HepG2 (cell line): ENCODE results near the gene EBF3.

ENCODE experiments used
- ARHGAP35 ChIP-seq: sonication (generic); formaldehyde crosslinking; IDR thresholded peaks from 2 replicates; pipeline ENCODE4 v1.9.0; 2022; ENCODE audit warnings: mild to moderate bottlenecking, inconsistent platforms, moderate library complexity, missing genetic modification reagents, borderline replicate concordance
- ZBTB8A ChIP-seq: sonication (generic); formaldehyde crosslinking; IDR thresholded peaks from 2 replicates; pipeline ENCODE4 v1.4.0; 2020; ENCODE audit warnings: mild to moderate bottlenecking, low read depth, missing genetic modification reagents, borderline replicate concordance

GRCh38 chr10:129883626-129884397, 80.3 kb downstream of the EBF3 start:
- TF ChIP-seq ARHGAP35 (CRISPR knock-in tag): no peak
- no peak for TF ChIP-seq ZBTB8A (CRISPR knock-in tag)
